SH-SY5Y (cell line): ENCODE measurements around the gene ARL8B.

Source experiments
- GATA2 ChIP-seq: IDR thresholded peaks from 2 replicates; pipeline ENCODE4 v1.6.1; 2011; ENCODE audit warnings: mild to moderate bottlenecking, low read depth, low read length
- GATA3 ChIP-seq: IDR thresholded peaks from 2 replicates; pipeline ENCODE4 v1.6.1; 2011; ENCODE audit warnings: low read depth, mild to moderate bottlenecking, low read length, moderate library complexity

GRCh38 chr3:5160940-5161858 lies 39.1 kb downstream of the ARL8B start:
- TF ChIP-seq GATA2 (no peak), GATA3 (no peak)
